GM12878 (cell line): ENCODE data around the gene ITGB8. TPM values are rescaled to one million over a fixed set of nuclear protein-coding genes. Genes with fewer than 3 reads are reported as not detected.

Source experiments
- ATAC-seq: fragments of 200-7000 bp; cut with Tn5 transposase; 3 replicates; pipeline ENCODE4 v1.9.1; 2020; ENCODE audit warnings: mild to moderate bottlenecking, moderate library complexity
- BruUV-seq: library from RNA; stranded (reverse); fragments of 400-500 nt; replicated peaks from 2 replicates; lab custom pipeline; 2021; lab: Mats Ljungman, UMichigan
- CTCF ChIA-PET: fragments of 300-600 bp; sonication (Branson Sonifier 250); formaldehyde crosslinking; extraction: SDS; loops from one replicate; lab custom pipeline; 2021; ENCODE audit warnings: inconsistent platforms; lab: Yijun Ruan, JAX
- POLR2A ChIA-PET: fragments of 350-600 bp; formaldehyde crosslinking; extraction: SDS; loops from one replicate; lab custom pipeline; 2021; ENCODE audit warnings: inconsistent platforms; lab: Charles Lee
- RAD21 ChIA-PET: fragments of 300-600 bp; sonication (Branson Sonifier 250); formaldehyde crosslinking; loops from one replicate; lab custom pipeline; 2023; ENCODE audit warnings: antibody characterized with exemption; ENCODE audit not compliant: unreplicated experiment; lab: Charles Lee
- SMC1A ChIA-PET: fragments of 300-600 bp; sonication (Branson Sonifier 250); formaldehyde crosslinking; loops from one replicate; lab custom pipeline; 2023; ENCODE audit not compliant: unreplicated experiment, uncharacterized antibody; lab: Charles Lee
- DNase-seq: peaks from one replicate; pipeline ENCODE4 v3.0.0-alpha.2; 2011; ENCODE audit warnings: low read depth, low spot score
- FAIRE-seq: peaks from 3 replicates; lab custom pipeline; 2011; peaks lifted over from hg19 to GRCh38; lab: Jason Lieb, UNC
- H2AFZ ChIP-seq: 2 replicates; pipeline ENCODE4 v1.6.0; 2011; ENCODE audit warnings: low read depth, low read length, control low read depth; ENCODE audit not compliant: control insufficient read depth
- H3K27ac ChIP-seq: 2 replicates; pipeline ENCODE4 v1.5.1; 2011; ENCODE audit warnings: control low read depth; ENCODE audit not compliant: control insufficient read depth, insufficient read depth
- H3K27me3 ChIP-seq, 2 experiments: replicated peaks in 1 of 2; 2 replicates each; pipeline versions ENCODE4 v1.6.0 to v1.6.1; 2011; ENCODE audit warnings: low read length in 1 of 2; ENCODE audit not compliant: control insufficient read depth in 2 of 2, insufficient read depth in 2 of 2
- H3K36me3 ChIP-seq, 2 experiments: 2 replicates each; pipeline ENCODE4 v1.5.1; 2011; ENCODE audit warnings: low read length in 1 of 2; ENCODE audit not compliant: control insufficient read depth in 2 of 2, insufficient read depth in 2 of 2
- H3K4me1 ChIP-seq: 2 replicates; pipeline ENCODE4 v1.6.1; 2011; ENCODE audit warnings: mild to moderate bottlenecking, low read length, moderate library complexity, mixed read lengths; ENCODE audit not compliant: control insufficient read depth, insufficient read depth
- H3K4me2 ChIP-seq: 2 replicates; pipeline ENCODE4 v1.6.0; 2011; ENCODE audit warnings: control low read depth; ENCODE audit not compliant: control insufficient read depth, insufficient read depth
- H3K4me3 ChIP-seq: fragments of 200-600 bp; sonication (generic); 2 replicates; pipeline ENCODE4 v1.5.1; 2016
- H3K79me2 ChIP-seq: 2 replicates; pipeline ENCODE4 v1.6.0; 2011; ENCODE audit warnings: low read length; ENCODE audit not compliant: control insufficient read depth, insufficient read depth
- H3K9ac ChIP-seq: 2 replicates; pipeline ENCODE4 v1.8.0; 2011; ENCODE audit warnings: low read length, control low read depth, mixed read lengths; ENCODE audit not compliant: control insufficient read depth, insufficient read depth
- H3K9me3 ChIP-seq: replicated peaks from 3 replicates; pipeline ENCODE4 v1.5.1; 2011; ENCODE audit warnings: mild to moderate bottlenecking, low read length; ENCODE audit not compliant: control insufficient read depth, insufficient read depth
- H4K20me1 ChIP-seq: 2 replicates; pipeline ENCODE4 v1.6.0; 2011; ENCODE audit not compliant: control insufficient read depth, insufficient read depth
- BACH1 ChIP-seq: fragments of 450-650 bp; IDR thresholded peaks from 2 replicates; pipeline ENCODE4 v1.6.1; 2017; ENCODE audit warnings: mild to moderate bottlenecking, borderline replicate concordance
- CBX5 ChIP-seq: sonication (generic); IDR thresholded peaks from 2 replicates; pipeline ENCODE4 v1.6.1; 2016; ENCODE audit warnings: low read depth, moderate library complexity, mild to moderate bottlenecking, inconsistent platforms
- CREM ChIP-seq: IDR thresholded peaks from 2 replicates; pipeline ENCODE4 v1.6.1; 2014; ENCODE audit warnings: antibody characterized with exemption, low read depth
- FOS ChIP-seq: IDR thresholded peaks from 3 replicates; pipeline ENCODE4 v1.6.1; 2011; ENCODE audit warnings: borderline replicate concordance; ENCODE audit not compliant: insufficient read length; ENCODE audit errors: extremely low read depth
- FOXM1 ChIP-seq: IDR thresholded peaks from 2 replicates; pipeline ENCODE4 v1.6.1; 2012; ENCODE audit warnings: low read depth, mild to moderate bottlenecking, inconsistent platforms, low read length, moderate library complexity
- LARP7 ChIP-seq: fragments of 450-650 bp; IDR thresholded peaks from 2 replicates; pipeline ENCODE4 v1.6.1; 2017; ENCODE audit warnings: mild to moderate bottlenecking
- MEF2B ChIP-seq: fragments of 450-650 bp; IDR thresholded peaks from 2 replicates; pipeline ENCODE4 v1.6.1; 2018; ENCODE audit warnings: mild to moderate bottlenecking, moderate library complexity; ENCODE audit not compliant: partially characterized antibody, poor library complexity, severe bottlenecking
- MLLT1 ChIP-seq: fragments of 450-650 bp; IDR thresholded peaks from 2 replicates; pipeline ENCODE4 v1.6.1; 2016; ENCODE audit warnings: mild to moderate bottlenecking
- MYC ChIP-seq: IDR thresholded peaks from 2 replicates; pipeline ENCODE4 v1.6.1; 2011; ENCODE audit warnings: mild to moderate bottlenecking, low read length, moderate library complexity, inconsistent platforms; ENCODE audit not compliant: insufficient read depth, insufficient replicate concordance, insufficient read length, severe bottlenecking
- NRF1 ChIP-seq: conservative IDR thresholded peaks from 2 replicates; pipeline ENCODE4 v1.6.1; 2011; ENCODE audit warnings: mild to moderate bottlenecking, low read depth, low read length, improper control_type of control experiment
- POLR2A ChIP-seq: IDR thresholded peaks from 2 replicates; pipeline ENCODE4 v1.6.1; 2011; ENCODE audit warnings: low read depth, mild to moderate bottlenecking, low read length
- RUNX3 ChIP-seq: IDR thresholded peaks from 2 replicates; pipeline ENCODE4 v1.6.1; 2012; ENCODE audit warnings: low read length, inconsistent platforms
- TCF12 ChIP-seq: IDR thresholded peaks from 2 replicates; pipeline ENCODE4 v1.6.1; 2011; ENCODE audit warnings: low read depth, mild to moderate bottlenecking, low read length
- TCF7 ChIP-seq: IDR thresholded peaks from 2 replicates; pipeline ENCODE4 v1.6.1; 2014; ENCODE audit warnings: antibody characterized with exemption, borderline replicate concordance
- WRNIP1 ChIP-seq: IDR thresholded peaks from 2 replicates; pipeline ENCODE4 v1.6.1; 2011; ENCODE audit warnings: low read depth, low read length, improper control_type of control experiment, borderline replicate concordance
- WGBS: methylation state at CpG from one replicate; pipeline ENCODE4 v1.1.6; 2016; ENCODE audit warnings: low lambda C conversion rate; ENCODE audit not compliant: insufficient replicate concordance, insufficient coverage; ENCODE audit errors: missing lambda C conversion rate; 5-methylcytosine and 5-hydroxymethylcytosine counted together
- in situ Hi-C: fragments of 300-500 bp; cut with MboI; formaldehyde crosslinking; loops from 9 replicates; pipeline ENCODE4 v1.14.3; 2018; ENCODE audit warnings: mixed read lengths
- intact Hi-C: fragments of 100-400 bp; cut with micrococcal nuclease; formaldehyde crosslinking; loops from one replicate; pipeline ENCODE4 v1.14.2; 2022; ENCODE audit not compliant: unreplicated experiment
- polyA plus RNA-seq, 11 experiments: library from polyadenylated mRNA; depleted of rRNA in 4 of 11; unstranded in 6 of 11; stranded (reverse) in 5 of 11; fragments of >200 nt; fragmentation: Nextera tagmentation in 4 of 11; fragmentation: Illumina TruSeq in 1 of 11; extraction: Ambion mirVana in 4 of 11; extraction: Trizol in 1 of 11; gene quantifications; 1 replicate in 1 of 11; 2 replicates in 10 of 11; pipeline versions ENCODE4 v1.2.1 to v1.2.3, GENCODE V29; 2011 to 2016; ENCODE audit warnings: inconsistent platforms in 2 of 11, missing spikeins in 2 of 11, low read depth in 1 of 11
- total RNA-seq, 4 experiments: library from RNA; depleted of rRNA in 3 of 4; stranded (reverse); fragments of >200 nt in 3 of 4; fragmentation: Illumina TruSeq in 1 of 4; extraction: Trizol in 1 of 4; gene quantifications; 2 replicates each; pipeline versions ENCODE4 v1.2.1 to v1.2.3, GENCODE V29; 2013 to 2021

The ITGB8 gene
- total and polyA plus RNA-seq, 10 of the 15 experiments (the other 5 are each of a cell fraction or from before 2014, with no cell fraction given) = 0.37 to 26.2 (median 1.5) TPM

GRCh38 chr7:20376796-20377195 is 46.1 kb downstream of the ITGB8 start (continued):
- TF ChIP-seq CBX5 (no peak), FOXM1 (no peak), RUNX3 (no peak)

GRCh38 chr7:20381406-20382034 is 50.8 kb downstream of the ITGB8 start:
- no peak for TF ChIP-seq BACH1
- TF ChIP-seq FOS = no peak
- TF ChIP-seq TCF12 = no peak
- no peak for TF ChIP-seq POLR2A
- no peak for TF ChIP-seq WRNIP1
- TF ChIP-seq CREM = no peak
- no peak for TF ChIP-seq LARP7
- TF ChIP-seq NRF1 = no peak
- TF ChIP-seq MLLT1 = no peak
- no peak for TF ChIP-seq MYC
- no peak for TF ChIP-seq TCF7
- TF ChIP-seq MEF2B = no peak
- ChIA-PET SMC1A (no interaction called here), RAD21 (no interaction called here), POLR2A (no interaction called here), CTCF (interaction anchor here (0.6 kb wide), 1 partner anchor 49 kb away, joined by 3 read pairs; no protein-coding TSS in a partner anchor)
- Histone ChIP-seq H3K9ac (no peak overlapping the region), H4K20me1 (no peaks in the 10 kb centered on the region), H3K27me3 (no peaks in the 10 kb centered on the region), H3K36me3 (no peaks in the 10 kb centered on the region), H2AFZ (no peak overlapping the region), H3K4me1 (no peaks in the 10 kb centered on the region), H3K9me3 (no peaks in the 10 kb centered on the region), H3K27ac (no peak overlapping the region), H3K4me2 (no peak overlapping the region), H3K79me2 (no peaks in the 10 kb centered on the region), H3K4me3 (no peak overlapping the region)
- ATAC-seq (no peak), FAIRE-seq (no peak), DNase-seq (no peak)
- in situ Hi-C loops = no loop called here
- no TSS peak for BruUV-seq
- intact Hi-C loops = no loop called here
- 84% methylated on average over 17 of the region's 17 CpGs for WGBS
